NCI-H69 (cell line): ENCODE measurements around the gene GLTPD2.
A peak's percentile ranks its signal among the peaks of the same experiment; 100 is the strongest.
"Not testable (repeated sequence)": the region's sequence is repeated elsewhere in the genome, so short reads cannot be mapped to it uniquely, and the experiment has no call there.

Source experiments
- DNase-seq: peaks from one replicate; lab custom pipeline; 2025; lab: John Stamatoyannopoulos, UW

The GLTPD2 gene

DNA sequence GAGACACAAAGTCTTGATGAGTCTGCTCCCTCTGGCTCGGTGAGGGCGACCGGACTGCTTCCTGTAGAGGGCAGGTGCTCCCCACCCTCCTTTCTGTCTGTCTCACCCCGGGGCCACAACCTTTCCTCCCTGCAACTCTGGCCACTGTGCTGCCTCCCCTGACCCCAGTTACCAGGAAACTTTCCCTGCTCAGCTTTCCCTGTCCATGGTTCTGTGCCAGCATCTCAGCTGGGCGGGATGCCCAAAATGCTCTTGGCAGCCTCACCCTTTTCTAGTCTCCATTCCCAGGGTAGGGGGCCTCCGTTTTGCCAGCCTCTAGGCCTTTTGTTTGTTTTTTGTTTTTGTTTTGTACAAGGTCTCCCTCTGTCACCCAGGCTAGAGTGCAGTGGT, 19.6 kb downstream of the GLTPD2 start:
- no peak for DNase-seq

GRCh38 chr17:4810696-4811290, 22.0 kb downstream of the GLTPD2 start:
- no peak for DNase-seq

GRCh38 chr17:4811471-4811870, 22.7 kb downstream of the GLTPD2 start:
- no peak for DNase-seq

GRCh38 chr17:4812690-4813089, 23.9 kb downstream of the GLTPD2 start:
- DNase-seq = no peak

GRCh38 chr17:4815043-4815675, 26.4 kb downstream of the GLTPD2 start:
- no peak for DNase-seq

- DNase-seq = no peak
These were observed 28.1 kb downstream of the GLTPD2 start for GRCh38 chr17:4816826-4817225.

DNA sequence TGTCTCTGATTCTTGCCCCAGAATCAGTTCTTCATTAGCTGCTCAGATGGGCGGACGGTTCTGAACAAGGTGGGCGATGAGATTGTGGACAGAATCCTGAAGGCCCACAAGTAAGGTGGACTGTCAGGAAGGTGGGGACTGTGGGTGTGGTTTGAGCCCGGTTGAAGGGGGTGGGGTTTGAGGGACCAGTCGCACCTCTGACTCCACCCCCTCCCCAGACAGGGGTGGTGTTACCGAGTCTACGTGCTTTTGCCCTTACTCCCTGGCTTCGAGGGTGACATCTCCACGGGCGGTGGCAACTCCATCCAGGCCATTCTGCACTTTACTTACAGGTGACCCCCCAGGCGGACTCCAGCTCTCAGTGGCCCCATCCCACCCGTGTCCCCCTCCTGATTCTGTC, 29.5 kb downstream of the GLTPD2 start:
- DNase-seq = no peak

DNA sequence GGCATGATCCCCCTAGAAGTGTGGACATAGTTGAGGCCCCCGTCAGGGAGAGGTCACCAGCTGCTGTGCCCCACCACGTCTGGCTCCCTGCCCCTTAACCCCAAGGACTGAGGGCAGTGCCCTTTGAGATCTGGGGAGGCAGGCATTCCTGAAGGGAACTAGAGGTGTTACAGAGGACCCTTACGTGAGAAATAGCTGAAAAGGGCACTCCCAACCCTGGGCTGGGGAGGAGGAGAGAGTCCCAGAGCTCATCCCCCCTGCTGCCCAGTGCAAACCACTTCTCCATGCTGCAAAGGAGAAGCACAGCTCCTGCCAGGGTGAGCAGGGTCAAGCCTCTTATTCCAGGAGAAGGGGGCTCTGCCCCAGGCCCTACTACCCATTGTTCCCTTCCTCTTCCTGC, 34.1 kb downstream of the GLTPD2 start:
- no peak for DNase-seq

DNA sequence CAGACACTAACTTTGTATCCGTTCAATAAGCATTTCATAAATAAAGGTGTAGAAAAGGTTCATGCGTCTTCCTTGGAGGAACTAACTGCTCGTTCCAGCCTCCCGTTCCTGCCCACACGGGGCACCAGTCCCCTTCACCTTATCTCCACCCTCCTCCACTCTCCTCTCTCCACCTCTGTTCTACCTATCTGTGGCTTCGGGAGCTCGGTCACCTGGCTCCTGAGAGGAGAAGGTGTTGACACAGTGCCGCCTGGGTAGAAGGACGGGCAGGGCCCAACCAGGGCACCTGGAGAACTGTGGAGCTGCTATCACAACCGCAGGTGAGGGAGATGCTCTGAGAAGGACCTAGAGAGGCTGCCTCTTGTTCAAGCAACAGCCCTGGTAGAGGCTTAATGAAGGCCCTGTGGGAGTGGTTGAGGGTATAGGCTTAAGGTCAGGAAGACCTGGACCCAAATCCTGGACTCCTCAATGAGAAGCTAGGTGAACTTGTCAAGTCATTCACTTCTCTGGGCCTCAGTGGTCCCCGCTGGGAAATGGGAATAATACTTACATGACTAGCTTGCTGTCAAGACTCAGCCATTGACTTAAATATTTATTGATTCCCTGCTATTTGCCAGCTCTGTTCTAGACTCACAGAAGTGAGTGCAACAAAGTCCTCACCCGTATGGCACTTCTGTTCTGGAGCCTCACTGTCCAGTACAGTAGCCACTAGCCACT, 34.8 kb downstream of the GLTPD2 start:
- no peak for DNase-seq

- peak; percentile 82 for DNase-seq
These were observed 38.6 kb downstream of the GLTPD2 start for GRCh38 chr17:4827399-4827798.

GRCh38 chr17:4832829-4833177, 44.0 kb downstream of the GLTPD2 start:
- not testable (repeated sequence) for DNase-seq

- peak; percentile 93 for DNase-seq
These were observed 44.6 kb downstream of the GLTPD2 start, which contains the start of gene MINK1 for GRCh38 chr17:4833178-4833940. MINK1 (plus strand) TSS chr17:4833340; CDS start chr17:4833584, 244 bp downstream.

GRCh38 chr17:4833941-4834680, 45.3 kb downstream of the GLTPD2 start:
- peak; percentile 54 for DNase-seq

DNA sequence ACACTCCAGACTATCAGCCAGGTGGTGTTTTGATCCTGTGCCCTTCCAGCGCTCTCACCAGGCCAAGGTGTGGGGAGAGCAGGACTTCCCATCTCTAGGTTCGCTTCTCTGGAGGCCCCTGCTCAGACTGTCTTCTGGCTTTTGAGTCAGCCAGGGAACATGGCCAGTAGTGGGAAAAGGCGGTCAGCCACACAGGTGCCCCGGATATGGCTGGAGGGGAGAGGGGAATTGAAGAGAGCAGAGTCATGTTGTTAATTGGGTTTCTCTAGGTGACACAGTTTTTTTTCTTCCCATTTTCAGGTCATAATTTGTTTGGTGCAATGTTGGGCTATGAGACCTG, 45.9 kb downstream of the GLTPD2 start:
- DNase-seq = no peak

- no peak for DNase-seq
These were observed 47.5 kb downstream of the GLTPD2 start for GRCh38 chr17:4836221-4836620.

- DNase-seq = no peak
These were observed 48.9 kb downstream of the GLTPD2 start for GRCh38 chr17:4837471-4838308.

GRCh38 chr17:4838309-4838785, 49.6 kb downstream of the GLTPD2 start:
- DNase-seq = no peak

- no peak for DNase-seq
These were observed 50.5 kb downstream of the GLTPD2 start for GRCh38 chr17:4839221-4839620.
